Measurements from ENCODE around the gene API5. TPM values are rescaled to one million over a fixed set of nuclear protein-coding genes. Genes with fewer than 3 reads are reported as not detected.

Gene API5
- total RNA-seq (76.7 TPM), polyA plus RNA-seq (56.4 TPM)
- long read RNA-seq, donor 1, partial matches to known transcripts = 0 of 5 reads
- long read RNA-seq, donor 1, other reads (novel, unspliced or antisense) = 0 of 5 reads
- long read RNA-seq, donor 2 = 0 reads
- long read RNA-seq, donor 3, transcript API5-210 (13 exons, 1,760 nt) = minor isoform, 6 of 91 reads
- long read RNA-seq, donor 3, transcript API5-201 (14 exons, 3,714 nt) = major isoform, 17 of 91 reads
- long read RNA-seq, donor 3, transcript API5-208 (14 exons, 1,868 nt) = minor isoform, 14 of 91 reads
- long read RNA-seq, donor 3, partial matches to known transcripts = 51 of 91 reads
- long read RNA-seq, donor 3, other reads (novel, unspliced or antisense) = 0 of 91 reads
- long read RNA-seq, donor 4, transcript API5-208 (14 exons, 1,868 nt) = major isoform, 5 of 9 reads
- long read RNA-seq, donor 4, partial matches to known transcripts = 0 of 9 reads
- long read RNA-seq, donor 4, other reads (novel, unspliced or antisense) = 0 of 9 reads
- long read RNA-seq, donor 5, transcript API5-210 (13 exons, 1,760 nt) = minor isoform, 5 of 45 reads
- long read RNA-seq, donor 5, transcript API5-201 (14 exons, 3,714 nt) = minor isoform, 11 of 45 reads
- long read RNA-seq, donor 5, transcript API5-208 (14 exons, 1,868 nt) = major isoform, 18 of 45 reads
- long read RNA-seq, donor 5, partial matches to known transcripts = 7 of 45 reads
- long read RNA-seq, donor 5, other reads (novel, unspliced or antisense) = 0 of 45 reads
- long read RNA-seq, donor 6, transcript API5-208 (14 exons, 1,868 nt) = minor isoform, 15 of 42 reads
- long read RNA-seq, donor 6, transcript API5-201 (14 exons, 3,714 nt) = major isoform, 16 of 42 reads
- long read RNA-seq, donor 6, partial matches to known transcripts = 6 of 42 reads
- long read RNA-seq, donor 6, other reads (novel, unspliced or antisense) = 0 of 42 reads
- long read RNA-seq, donor 7, transcript API5-201 (14 exons, 3,714 nt) = minor isoform, 14 of 69 reads
- long read RNA-seq, donor 7, transcript API5-208 (14 exons, 1,868 nt) = major isoform, 19 of 69 reads
- long read RNA-seq, donor 7, partial matches to known transcripts = 32 of 69 reads
- long read RNA-seq, donor 7, other reads (novel, unspliced or antisense) = 0 of 69 reads
- long read RNA-seq, donor 8, transcript API5-201 (14 exons, 3,714 nt) = major isoform, 6 of 12 reads
- long read RNA-seq, donor 8, partial matches to known transcripts = 0 of 12 reads
- long read RNA-seq, donor 8, other reads (novel, unspliced or antisense) = 0 of 12 reads
- long read RNA-seq, donor 9, transcript API5-208 (14 exons, 1,868 nt) = major isoform, 9 of 23 reads
- long read RNA-seq, donor 9, transcript API5-201 (14 exons, 3,714 nt) = major isoform, 9 of 23 reads
- long read RNA-seq, donor 9, partial matches to known transcripts = 0 of 23 reads
- long read RNA-seq, donor 9, other reads (novel, unspliced or antisense) = 0 of 23 reads
- long read RNA-seq, donor 10, transcript API5-201 (14 exons, 3,714 nt) = minor isoform, 8 of 25 reads
- long read RNA-seq, donor 10, transcript API5-208 (14 exons, 1,868 nt) = major isoform, 13 of 25 reads
- long read RNA-seq, donor 10, partial matches to known transcripts = 0 of 25 reads
- long read RNA-seq, donor 10, other reads (novel, unspliced or antisense) = 0 of 25 reads

DNA sequence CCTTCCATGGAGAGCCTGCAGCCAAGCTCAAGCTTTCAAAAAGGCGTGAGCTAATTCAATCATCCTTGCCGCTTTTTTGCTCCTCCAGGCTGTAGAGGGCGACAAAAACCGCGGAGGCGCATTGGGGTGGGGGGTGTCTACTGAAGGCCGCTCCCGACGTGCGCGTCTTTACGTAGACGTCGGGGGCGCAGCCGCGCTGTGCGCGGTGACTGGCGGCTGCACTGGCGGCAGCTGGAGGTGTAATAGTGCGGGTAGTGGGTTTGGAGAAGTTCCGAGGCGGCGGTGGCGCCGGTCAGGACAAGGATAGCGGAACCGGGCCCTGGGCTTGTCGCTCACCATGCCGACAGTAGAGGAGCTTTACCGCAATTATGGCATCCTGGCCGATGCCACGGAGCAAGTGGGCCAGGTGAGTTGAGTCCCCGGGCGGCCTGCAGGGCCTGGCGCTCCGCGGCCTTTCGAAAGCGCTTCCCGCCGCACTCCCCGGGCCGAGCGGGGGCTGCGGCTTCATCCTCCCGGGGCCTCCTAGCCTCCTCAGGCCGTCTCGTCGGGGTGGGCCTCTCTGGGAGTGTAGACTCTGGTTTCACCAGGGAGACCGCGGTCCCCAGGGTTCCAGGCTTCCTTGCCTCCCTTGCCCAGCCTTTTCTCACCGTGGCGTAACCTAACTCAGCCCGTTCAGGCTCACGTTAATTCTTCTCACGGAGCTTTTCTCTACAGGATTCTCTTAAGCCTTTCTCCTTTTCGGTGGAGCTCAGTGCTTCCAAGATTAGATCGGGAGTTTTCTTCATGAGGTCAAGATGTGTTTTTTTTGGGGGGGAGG lies at the start of gene API5:
API5 (plus strand) TSS at position 206 of the 817 bp plus-strand sequence; CDS start at position 338, 132 bp downstream.
- peak within 1 kb of the TSS; percentile 85 to 89 for H3K27ac ChIP-seq (ENCODE audit: low read depth in 1 of 2, low read length in 1 of 2)
- H3K9me3 ChIP-seq (ENCODE audit: control insufficient read depth in 2 of 2, insufficient read depth in 1 of 2, low read length in 1 of 2) = no peaks in the 10 kb centered on the region
- no peaks in the 10 kb centered on the region for H3K27me3 ChIP-seq (ENCODE audit: control insufficient read depth in 2 of 2, insufficient read depth in 1 of 2, low read length in 1 of 2)
- H3K36me3 ChIP-seq (ENCODE audit: control insufficient read depth in 2 of 2, insufficient read depth in 2 of 2, low read length in 1 of 2) = no peaks in the 10 kb centered on the region
- peaks cover 3 to 16% of the 10 kb centered on the region in 2 donors for H3K4me1 ChIP-seq (ENCODE audit: control insufficient read depth in 2 of 2, insufficient read depth in 2 of 2, low read length in 2 of 2)
- DNase-seq (ENCODE audit: low read depth in 6 of 9, low spot score in 9 of 9) = peak; percentile 89 to 97 (median 92)
- WGBS = under 1% methylated on average over 60 of the region's 60 CpGs
- peak within 1 kb of the TSS; percentile 64 to 71 for H3K4me3 ChIP-seq (ENCODE audit: low read length in 2 of 2)

DNA sequence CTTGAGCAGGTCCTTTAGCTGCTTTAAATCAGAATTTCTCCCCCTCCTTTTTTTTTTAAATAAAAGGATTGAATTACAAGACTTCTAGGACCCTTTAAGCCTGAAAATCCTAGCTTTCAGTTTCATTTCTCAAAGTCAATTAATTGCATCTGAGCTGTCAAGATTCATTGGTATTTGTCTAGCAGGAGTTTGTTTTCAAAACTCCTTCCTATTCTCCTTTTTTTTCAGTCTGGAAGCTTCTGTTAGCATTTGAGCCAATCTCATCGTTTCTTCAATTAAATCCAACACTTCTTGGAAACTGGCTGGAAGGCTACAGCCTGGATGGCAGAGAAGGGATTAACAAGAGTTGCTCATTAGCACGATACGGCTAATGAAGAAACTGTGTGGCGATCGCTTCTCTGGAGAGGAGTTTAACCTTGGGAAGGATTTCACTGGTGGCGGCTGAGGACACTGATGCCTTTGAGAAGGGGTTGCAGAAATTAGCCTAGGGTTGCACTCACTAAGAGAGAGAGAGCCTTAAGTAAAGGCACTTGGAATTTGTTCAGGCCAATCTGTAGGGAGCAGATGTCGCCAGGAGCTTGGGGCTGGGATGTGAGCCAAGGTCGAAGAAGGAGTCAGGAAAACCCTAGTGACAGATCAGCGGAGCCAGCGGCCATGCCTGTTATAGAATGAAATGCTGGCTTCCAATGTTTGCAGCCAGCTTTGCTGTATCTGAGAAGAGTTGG lies 43.8 kb upstream of the API5 start:
- H3K27me3 ChIP-seq (ENCODE audit: control insufficient read depth in 2 of 2, insufficient read depth in 1 of 2, low read length in 1 of 2) = no peaks in the 10 kb centered on the region
- 86% methylated on average over 10 of the region's 10 CpGs for WGBS
- DNase-seq (ENCODE audit: low read depth in 6 of 9, low spot score in 9 of 9) = no peak

DNA sequence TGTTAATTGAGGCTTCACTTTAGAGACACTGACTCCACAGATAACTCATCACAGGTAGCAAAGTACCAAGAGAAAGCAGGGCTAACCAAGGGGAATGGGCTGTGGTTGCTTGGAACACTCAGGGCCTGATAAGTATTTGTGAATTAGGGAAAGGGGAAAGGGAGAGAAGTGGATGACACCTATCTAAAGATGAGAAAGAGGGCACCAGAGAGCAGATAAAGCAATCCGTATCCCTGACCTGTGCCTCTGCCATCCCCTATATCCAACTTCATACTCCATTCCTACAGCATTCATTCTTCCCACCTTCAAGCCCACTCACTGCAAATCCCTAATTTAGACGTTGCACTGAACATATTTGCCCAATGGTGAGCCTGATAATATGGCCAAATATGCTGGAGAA lies 43.0 kb upstream of the API5 start:
- WGBS = 47% methylated on average over 2 of the region's 2 CpGs
- H3K4me1 ChIP-seq (ENCODE audit: control insufficient read depth in 2 of 2, insufficient read depth in 2 of 2, low read length in 2 of 2) = no peaks in the 10 kb centered on the region
- H3K4me3 ChIP-seq (ENCODE audit: low read length in 2 of 2) = no peak overlapping the region
- DNase-seq (ENCODE audit: low read depth in 6 of 9, low spot score in 9 of 9) = no peak
- no peak overlapping the region for H3K27ac ChIP-seq (ENCODE audit: low read depth in 1 of 2, low read length in 1 of 2)
- H3K9me3 ChIP-seq (ENCODE audit: control insufficient read depth in 2 of 2, insufficient read depth in 1 of 2, low read length in 1 of 2) = no peaks in the 10 kb centered on the region
- H3K27me3 ChIP-seq (ENCODE audit: control insufficient read depth in 2 of 2, insufficient read depth in 1 of 2, low read length in 1 of 2) = no peaks in the 10 kb centered on the region
- H3K36me3 ChIP-seq (ENCODE audit: control insufficient read depth in 2 of 2, insufficient read depth in 2 of 2, low read length in 1 of 2) = no peaks in the 10 kb centered on the region

More for the DNA sequence above, 43.8 kb upstream of the API5 start:
- H3K36me3 ChIP-seq (ENCODE audit: control insufficient read depth in 2 of 2, insufficient read depth in 2 of 2, low read length in 1 of 2) = no peaks in the 10 kb centered on the region
- H3K9me3 ChIP-seq (ENCODE audit: control insufficient read depth in 2 of 2, insufficient read depth in 1 of 2, low read length in 1 of 2) = no peaks in the 10 kb centered on the region
- no peaks in the 10 kb centered on the region for H3K4me1 ChIP-seq (ENCODE audit: control insufficient read depth in 2 of 2, insufficient read depth in 2 of 2, low read length in 2 of 2)
- H3K4me3 ChIP-seq (ENCODE audit: low read length in 2 of 2) = no peak overlapping the region
- H3K27ac ChIP-seq (ENCODE audit: low read depth in 1 of 2, low read length in 1 of 2) = no peak overlapping the region

DNA sequence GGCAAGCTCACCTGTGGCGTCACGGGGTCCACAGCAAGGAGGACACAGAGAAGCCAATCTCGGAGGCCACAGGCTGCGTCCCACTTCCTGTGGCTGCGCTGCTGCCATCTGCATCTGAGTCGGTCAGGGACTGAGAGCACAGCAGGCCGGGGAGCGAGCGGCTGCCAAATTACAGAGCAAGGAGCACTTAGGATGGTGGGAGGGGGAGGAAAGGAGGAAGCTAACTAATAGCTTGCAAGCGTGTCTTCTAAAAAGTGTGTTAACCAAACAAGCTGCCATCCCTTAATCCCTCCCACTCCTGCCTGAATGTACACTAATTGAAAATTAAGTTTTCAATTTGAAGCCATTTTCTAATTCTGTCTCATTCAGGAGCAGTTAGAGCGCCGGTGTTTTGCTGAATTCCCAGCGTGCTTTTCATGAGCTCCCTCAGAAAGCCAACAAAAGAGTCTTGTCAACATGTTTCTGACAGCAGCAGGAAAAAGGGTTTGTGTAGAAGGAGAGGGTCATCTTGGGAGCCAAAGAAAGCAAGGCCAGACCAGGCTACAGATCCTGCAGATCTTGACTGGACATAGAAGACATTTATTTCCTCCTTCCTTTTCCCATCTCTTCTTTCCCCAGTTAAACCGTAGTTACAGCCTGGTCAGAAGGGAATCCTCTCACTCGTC lies 42.4 kb upstream of the API5 start:
- Histone ChIP-seq H3K27ac (ENCODE audit: low read depth in 1 of 2, low read length in 1 of 2) (no peak overlapping the region), H3K4me1 (ENCODE audit: control insufficient read depth in 2 of 2, insufficient read depth in 2 of 2, low read length in 2 of 2) (no peaks in the 10 kb centered on the region), H3K27me3 (ENCODE audit: control insufficient read depth in 2 of 2, insufficient read depth in 1 of 2, low read length in 1 of 2) (no peaks in the 10 kb centered on the region), H3K4me3 (ENCODE audit: low read length in 2 of 2) (no peak overlapping the region), H3K9me3 (ENCODE audit: control insufficient read depth in 2 of 2, insufficient read depth in 1 of 2, low read length in 1 of 2) (no peaks in the 10 kb centered on the region), H3K36me3 (ENCODE audit: control insufficient read depth in 2 of 2, insufficient read depth in 2 of 2, low read length in 1 of 2) (no peaks in the 10 kb centered on the region)
- WGBS = 41% methylated on average over 15 of the region's 15 CpGs
- no peak for DNase-seq (ENCODE audit: low read depth in 6 of 9, low spot score in 9 of 9)

DNA sequence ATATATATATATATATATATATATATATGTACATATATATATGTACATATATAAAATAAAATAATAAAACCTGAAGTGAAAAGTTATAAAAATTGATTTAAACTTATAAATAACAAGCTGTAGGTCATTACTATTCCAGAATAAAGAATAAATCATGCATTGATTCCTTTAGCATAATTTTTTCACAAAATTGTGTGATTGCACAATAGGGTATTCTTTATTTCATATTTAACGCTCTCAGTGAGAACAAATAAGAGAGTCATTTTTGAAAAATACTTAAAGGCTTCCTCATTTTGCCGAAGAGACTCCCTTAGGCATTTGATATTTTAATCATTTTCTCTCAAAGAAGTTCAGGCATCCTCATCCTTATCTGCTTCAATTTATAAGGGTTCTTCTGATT lies 41.3 kb upstream of the API5 start:
- H3K27me3 ChIP-seq (ENCODE audit: control insufficient read depth in 2 of 2, insufficient read depth in 1 of 2, low read length in 1 of 2) = no peaks in the 10 kb centered on the region
- DNase-seq (ENCODE audit: low read depth in 6 of 9, low spot score in 9 of 9) = no peak
- no peaks in the 10 kb centered on the region for H3K36me3 ChIP-seq (ENCODE audit: control insufficient read depth in 2 of 2, insufficient read depth in 2 of 2, low read length in 1 of 2)
- H3K9me3 ChIP-seq (ENCODE audit: control insufficient read depth in 2 of 2, insufficient read depth in 1 of 2, low read length in 1 of 2) = no peaks in the 10 kb centered on the region
- H3K4me1 ChIP-seq (ENCODE audit: control insufficient read depth in 2 of 2, insufficient read depth in 2 of 2, low read length in 2 of 2) = no peaks in the 10 kb centered on the region
- WGBS = 98% methylated on average over 2 of the region's 2 CpGs
- H3K4me3 ChIP-seq (ENCODE audit: low read length in 2 of 2) = no peak overlapping the region
- no peak overlapping the region for H3K27ac ChIP-seq (ENCODE audit: low read depth in 1 of 2, low read length in 1 of 2)

DNA sequence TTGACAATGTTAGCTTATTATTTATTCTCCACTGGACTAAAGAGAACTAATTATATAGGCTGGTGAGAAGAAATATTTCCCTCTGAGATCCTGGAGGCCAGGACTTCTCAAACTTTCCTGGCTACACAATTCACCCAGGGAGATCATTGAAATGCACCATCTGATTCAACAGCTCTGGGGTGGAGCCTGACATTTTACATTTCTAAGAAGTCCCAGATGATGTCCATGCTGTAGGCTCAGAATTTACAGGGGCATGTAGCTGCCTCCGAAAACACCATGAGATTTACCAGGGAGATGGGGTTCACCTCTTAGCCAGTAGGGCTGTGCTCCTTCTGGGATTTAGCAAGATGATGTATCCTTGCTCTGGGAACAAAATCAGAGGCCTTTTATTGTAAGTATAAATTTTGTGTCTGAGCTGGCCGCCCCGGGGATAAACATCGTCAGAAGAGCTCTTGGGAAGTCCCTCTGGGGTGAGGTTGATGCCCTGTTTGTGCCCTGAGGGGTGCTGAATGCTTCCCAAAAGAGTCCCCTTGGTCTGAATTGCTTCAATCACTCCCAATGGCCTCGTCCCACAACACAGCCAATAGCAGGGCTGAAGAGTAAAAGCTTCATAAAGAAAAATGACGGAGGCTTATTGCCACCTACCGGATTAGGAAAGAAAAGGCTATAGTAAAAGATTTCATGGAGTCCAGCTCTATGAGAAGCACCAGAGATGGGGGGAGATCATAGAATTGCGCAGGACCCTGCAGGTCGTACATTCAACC lies 33.4 kb upstream of the API5 start:
- 52% methylated on average over 9 of the region's 9 CpGs for WGBS

More for the DNA sequence above, 33.4 kb upstream of the API5 start:
- Histone ChIP-seq H3K4me1 (ENCODE audit: control insufficient read depth in 2 of 2, insufficient read depth in 2 of 2, low read length in 2 of 2) (no peaks in the 10 kb centered on the region), H3K9me3 (ENCODE audit: control insufficient read depth in 2 of 2, insufficient read depth in 1 of 2, low read length in 1 of 2) (no peaks in the 10 kb centered on the region), H3K36me3 (ENCODE audit: control insufficient read depth in 2 of 2, insufficient read depth in 2 of 2, low read length in 1 of 2) (no peaks in the 10 kb centered on the region), H3K27ac (ENCODE audit: low read depth in 1 of 2, low read length in 1 of 2) (no peak overlapping the region), H3K4me3 (ENCODE audit: low read length in 2 of 2) (no peak overlapping the region), H3K27me3 (ENCODE audit: control insufficient read depth in 2 of 2, insufficient read depth in 1 of 2, low read length in 1 of 2) (no peaks in the 10 kb centered on the region)
- no peak for DNase-seq (ENCODE audit: low read depth in 6 of 9, low spot score in 9 of 9)
